ENCODE measurements around the gene PEX26. TPM values are rescaled to one million over a fixed set of nuclear protein-coding genes. Genes with fewer than 3 reads are reported as not detected.
"Not testable (repeated sequence)": the region's sequence is repeated elsewhere in the genome, so short reads cannot be mapped to it uniquely, and the experiment has no call there.

Gene PEX26
- total RNA-seq, 2 experiments from 2014 or later: 65.5 to 67.2 TPM

DNA sequence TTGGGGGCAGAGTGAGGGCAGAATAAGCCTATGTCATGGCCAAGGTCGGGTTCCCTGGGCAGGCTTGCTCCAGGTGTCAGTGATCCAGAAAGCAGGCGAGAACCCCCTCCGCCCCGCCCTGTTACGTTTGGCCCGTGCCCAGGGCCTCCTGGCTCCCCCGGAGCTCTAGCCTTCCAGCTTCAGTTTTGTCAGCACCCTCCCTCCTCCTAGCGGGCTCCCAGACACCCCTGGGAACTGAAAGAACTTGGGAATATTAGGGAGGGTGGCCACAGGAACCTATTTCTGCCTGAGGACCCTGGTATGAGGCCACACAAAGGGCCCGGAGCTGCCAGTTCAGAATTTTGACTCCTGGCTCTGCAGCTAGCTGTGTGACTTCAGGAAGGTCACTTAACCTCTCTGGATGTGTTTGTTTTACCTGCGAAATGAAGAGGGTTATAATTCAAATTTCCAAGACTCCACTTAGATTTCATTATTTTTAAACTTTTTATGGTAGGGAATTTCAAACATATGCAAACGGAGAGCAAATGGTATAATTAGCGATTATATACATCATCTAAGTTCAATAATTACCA is 34.1 kb downstream of the PEX26 start:
- H3K4me3 Mint-ChIP-seq: no peak overlapping the region
- no peak overlapping the region for H3K27ac Mint-ChIP-seq
- peaks cover 10% of the 10 kb centered on the region for H3K36me3 Mint-ChIP-seq
- no peak for DNase-seq
- peaks cover 27% of the 10 kb centered on the region for H3K4me1 Mint-ChIP-seq
- H3K9me3 Mint-ChIP-seq: peaks cover 3% of the 10 kb centered on the region
- H3K27me3 Mint-ChIP-seq: peaks cover 64% of the 10 kb centered on the region

DNA sequence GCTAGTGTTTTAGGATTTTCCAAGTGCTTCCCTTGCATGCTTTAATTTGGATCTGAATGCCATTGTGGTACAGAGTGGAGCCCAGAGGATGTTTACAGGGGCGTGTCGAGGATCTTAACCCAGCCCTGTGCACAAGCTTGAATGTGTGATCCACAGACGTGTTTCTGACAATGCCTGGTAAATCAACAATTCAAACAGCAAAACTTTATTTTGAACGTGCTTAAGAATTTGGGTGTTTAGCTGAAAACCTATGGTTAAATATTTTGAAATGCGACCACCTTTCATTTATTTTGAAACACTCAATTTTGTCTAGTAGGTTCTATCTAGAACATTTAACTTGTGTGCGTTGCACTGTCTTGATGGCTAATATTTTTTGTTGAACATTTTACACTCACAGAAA is 34.6 kb downstream of the PEX26 start:
- Mint-ChIP-seq H3K36me3 (peaks cover 5% of the 10 kb centered on the region), H3K27me3 (peaks cover 58% of the 10 kb centered on the region), H3K9me3 (no peaks in the 10 kb centered on the region), H3K27ac (no peak overlapping the region), H3K4me3 (no peak overlapping the region), H3K4me1 (peaks cover 24% of the 10 kb centered on the region)
- no peak for DNase-seq

DNA sequence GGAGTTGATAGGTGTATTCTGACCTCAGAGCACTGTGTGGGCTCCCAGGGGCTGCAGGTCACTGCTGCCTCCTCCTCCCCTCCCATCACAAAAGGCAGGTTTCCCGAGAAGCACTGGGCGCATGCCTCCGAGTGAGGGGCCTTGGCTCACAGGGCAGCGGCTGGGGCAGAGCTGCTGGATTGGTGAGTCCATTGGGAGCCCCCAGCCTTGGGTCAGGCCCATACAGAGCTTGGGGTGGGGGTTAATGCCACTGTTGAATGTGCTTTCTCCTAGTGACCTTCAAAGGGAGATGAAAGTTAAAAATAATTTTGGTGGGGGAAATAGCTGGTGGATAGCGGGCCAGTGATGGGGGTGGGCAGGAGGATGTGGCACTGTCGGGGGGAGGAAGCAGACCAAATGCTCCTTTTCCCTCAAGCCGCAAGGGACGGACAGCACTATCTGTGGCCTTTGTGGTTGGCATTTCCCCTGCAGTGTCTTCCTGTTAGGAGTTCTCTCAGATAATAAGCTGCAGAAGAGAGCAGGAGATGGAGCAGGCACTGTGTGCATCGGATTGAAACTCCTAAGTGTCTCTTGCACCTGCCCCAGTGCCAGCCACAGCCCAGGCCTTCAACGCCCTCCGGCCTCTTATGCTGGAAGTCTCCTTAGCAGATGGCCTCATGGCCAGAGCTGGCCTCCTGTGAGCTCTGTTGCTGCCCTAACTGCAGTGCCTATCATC is 36.0 kb downstream of the PEX26 start:
- Mint-ChIP-seq H3K4me1 (peaks cover 24% of the 10 kb centered on the region), H3K36me3 (no peaks in the 10 kb centered on the region), H3K27ac (no peak overlapping the region), H3K27me3 (peaks cover 52% of the 10 kb centered on the region), H3K4me3 (no peak overlapping the region), H3K9me3 (no peaks in the 10 kb centered on the region)
- DNase-seq: no peak

DNA sequence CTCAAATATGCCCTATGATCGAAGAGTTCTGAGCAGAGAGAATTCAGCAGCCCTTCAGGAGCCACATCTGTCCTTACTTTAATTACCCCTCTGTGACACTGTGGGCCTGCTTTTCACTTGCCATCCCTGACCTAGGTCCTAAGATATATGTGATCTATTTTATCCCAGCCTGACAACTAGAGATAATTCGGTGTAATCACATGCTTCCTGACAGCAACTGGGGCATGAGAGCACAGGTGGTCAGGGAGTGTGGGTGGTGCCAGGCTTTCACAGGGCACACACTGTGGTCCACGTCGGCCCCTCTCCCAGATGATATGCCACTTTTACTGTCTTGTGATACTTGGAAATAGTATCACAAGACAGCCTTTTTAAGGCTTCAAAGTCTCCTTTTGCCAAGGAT is 36.7 kb downstream of the PEX26 start:
- H3K27ac Mint-ChIP-seq: no peak overlapping the region
- H3K9me3 Mint-ChIP-seq: no peaks in the 10 kb centered on the region
- no peak overlapping the region for H3K4me3 Mint-ChIP-seq
- H3K27me3 Mint-ChIP-seq: peaks cover 45% of the 10 kb centered on the region
- peaks cover 29% of the 10 kb centered on the region for H3K4me1 Mint-ChIP-seq
- no peak for DNase-seq
- no peaks in the 10 kb centered on the region for H3K36me3 Mint-ChIP-seq

DNA sequence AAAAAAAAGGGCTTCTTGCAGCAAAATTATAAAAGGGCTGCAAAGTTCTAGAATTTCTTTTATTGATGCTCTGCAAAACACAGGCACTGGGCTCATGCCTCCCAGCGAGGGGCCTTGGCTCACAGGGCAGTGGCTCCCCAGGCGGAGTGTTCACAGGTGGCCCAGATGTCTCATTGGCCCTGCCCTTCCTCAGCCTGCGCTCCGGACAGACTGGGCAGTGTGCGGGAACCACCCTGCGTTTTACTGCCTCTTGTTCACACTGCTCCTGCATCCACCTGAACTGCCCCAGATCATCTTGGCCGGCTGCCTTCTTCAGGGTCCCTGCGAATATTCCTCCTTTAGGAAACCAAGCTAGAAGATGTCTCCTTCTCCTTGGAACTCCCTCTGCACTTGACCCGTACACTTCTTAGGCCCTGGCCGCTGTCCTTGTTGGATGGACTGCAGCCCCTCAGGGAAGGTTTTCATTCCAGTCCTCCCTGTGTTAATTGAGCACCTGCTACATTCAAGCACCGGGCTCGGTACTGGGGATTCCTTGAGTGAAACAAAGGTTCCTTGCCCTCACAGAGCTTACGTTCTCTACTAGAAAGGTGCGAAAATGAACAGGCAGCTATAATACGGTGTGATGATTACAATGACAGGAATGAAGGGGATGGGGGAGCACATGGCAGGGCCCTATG is 37.3 kb downstream of the PEX26 start:
- Mint-ChIP-seq H3K36me3 (peaks cover under 1% of the 10 kb centered on the region), H3K27me3 (peaks cover 39% of the 10 kb centered on the region), H3K4me1 (peaks cover 29% of the 10 kb centered on the region), H3K9me3 (no peaks in the 10 kb centered on the region), H3K27ac (no peak overlapping the region), H3K4me3 (no peak overlapping the region)
- no peak for DNase-seq

DNA sequence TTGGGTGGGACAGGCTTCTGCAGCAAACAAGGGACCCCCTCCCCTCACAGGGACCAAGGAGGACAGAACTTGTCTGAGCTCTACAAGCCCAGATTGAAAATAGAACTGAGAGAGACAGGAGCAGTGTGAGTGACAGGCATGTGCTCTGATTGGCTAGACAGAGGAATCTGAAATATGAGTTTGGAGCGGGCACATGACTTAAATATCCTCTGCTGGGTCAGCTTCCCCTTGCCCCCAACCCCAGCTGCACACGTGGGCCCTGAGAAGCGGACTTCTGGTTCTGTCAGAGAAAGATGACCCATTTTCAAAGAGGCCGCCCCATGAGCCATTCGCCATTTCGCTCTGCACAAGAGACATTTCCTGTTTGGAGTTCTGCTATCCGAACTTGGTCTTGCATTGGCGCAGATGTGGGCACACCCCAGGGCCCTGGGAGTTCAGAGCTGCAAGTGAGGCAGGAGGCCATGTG is 38.1 kb downstream of the PEX26 start:
- H3K27ac Mint-ChIP-seq: no peak overlapping the region
- H3K4me1 Mint-ChIP-seq: peaks cover 27% of the 10 kb centered on the region
- no peaks in the 10 kb centered on the region for H3K9me3 Mint-ChIP-seq
- H3K27me3 Mint-ChIP-seq: peaks cover 34% of the 10 kb centered on the region
- no peak overlapping the region for H3K4me3 Mint-ChIP-seq
- no peak for DNase-seq
- H3K36me3 Mint-ChIP-seq: peaks cover 3% of the 10 kb centered on the region

DNA sequence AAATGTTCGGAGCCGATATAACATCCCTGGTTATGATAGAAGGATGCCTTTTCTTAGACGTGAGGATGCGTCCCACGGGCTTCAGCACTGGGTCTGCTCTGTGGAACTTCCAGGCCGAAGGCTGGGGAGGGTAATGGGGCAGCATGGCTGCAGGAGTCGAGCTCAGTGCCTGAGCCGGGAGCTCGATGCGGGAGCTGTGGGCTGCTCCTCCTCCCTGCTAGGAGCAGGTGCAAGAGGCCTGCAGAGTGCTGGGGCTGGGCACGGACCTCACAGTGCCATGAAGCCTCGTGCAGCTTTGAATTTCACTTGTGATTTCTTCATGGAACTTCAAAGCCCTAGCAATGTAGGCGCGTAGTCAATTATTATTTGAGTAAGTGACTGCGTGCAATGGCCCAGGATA is 38.8 kb downstream of the PEX26 start:
- H3K27me3 Mint-ChIP-seq: peaks cover 27% of the 10 kb centered on the region
- no peak for DNase-seq
- H3K36me3 Mint-ChIP-seq: peaks cover 3% of the 10 kb centered on the region
- H3K4me1 Mint-ChIP-seq: peaks cover 26% of the 10 kb centered on the region
- H3K4me3 Mint-ChIP-seq: no peak overlapping the region
- H3K27ac Mint-ChIP-seq: no peak overlapping the region
- H3K9me3 Mint-ChIP-seq: no peaks in the 10 kb centered on the region

DNA sequence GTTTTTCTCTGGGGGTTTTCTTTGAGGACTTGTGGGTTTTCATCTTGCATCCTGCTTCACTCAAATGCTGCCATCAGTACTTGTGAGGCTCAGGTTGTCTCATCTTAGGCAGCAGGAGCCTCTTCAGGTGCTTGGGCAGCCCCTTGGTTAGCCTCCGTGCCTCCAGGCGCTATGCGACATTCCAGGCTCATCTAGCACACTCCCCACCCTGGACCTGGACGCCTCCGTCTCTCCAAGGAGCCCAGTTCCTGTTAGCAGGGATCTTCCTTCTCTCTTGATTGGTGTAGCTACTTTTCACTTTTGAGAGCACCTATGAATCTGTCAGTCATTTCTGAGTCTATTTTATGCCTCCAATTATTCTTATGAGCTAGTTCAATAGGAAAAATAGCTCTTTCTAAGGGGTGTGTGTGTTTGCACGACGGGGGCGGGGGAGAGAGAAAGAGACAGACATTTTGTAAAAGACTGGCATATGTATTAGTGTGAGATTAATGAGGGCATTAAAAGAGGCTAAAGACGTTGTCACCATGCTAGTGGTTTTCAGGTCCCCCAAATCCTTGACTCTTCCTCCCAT is 40.6 kb downstream of the PEX26 start:
- Mint-ChIP-seq H3K27me3 (peaks cover 10% of the 10 kb centered on the region), H3K9me3 (no peaks in the 10 kb centered on the region), H3K27ac (no peak overlapping the region), H3K36me3 (peaks cover 3% of the 10 kb centered on the region), H3K4me3 (no peak overlapping the region), H3K4me1 (peaks cover 23% of the 10 kb centered on the region)
- no peak for DNase-seq

DNA sequence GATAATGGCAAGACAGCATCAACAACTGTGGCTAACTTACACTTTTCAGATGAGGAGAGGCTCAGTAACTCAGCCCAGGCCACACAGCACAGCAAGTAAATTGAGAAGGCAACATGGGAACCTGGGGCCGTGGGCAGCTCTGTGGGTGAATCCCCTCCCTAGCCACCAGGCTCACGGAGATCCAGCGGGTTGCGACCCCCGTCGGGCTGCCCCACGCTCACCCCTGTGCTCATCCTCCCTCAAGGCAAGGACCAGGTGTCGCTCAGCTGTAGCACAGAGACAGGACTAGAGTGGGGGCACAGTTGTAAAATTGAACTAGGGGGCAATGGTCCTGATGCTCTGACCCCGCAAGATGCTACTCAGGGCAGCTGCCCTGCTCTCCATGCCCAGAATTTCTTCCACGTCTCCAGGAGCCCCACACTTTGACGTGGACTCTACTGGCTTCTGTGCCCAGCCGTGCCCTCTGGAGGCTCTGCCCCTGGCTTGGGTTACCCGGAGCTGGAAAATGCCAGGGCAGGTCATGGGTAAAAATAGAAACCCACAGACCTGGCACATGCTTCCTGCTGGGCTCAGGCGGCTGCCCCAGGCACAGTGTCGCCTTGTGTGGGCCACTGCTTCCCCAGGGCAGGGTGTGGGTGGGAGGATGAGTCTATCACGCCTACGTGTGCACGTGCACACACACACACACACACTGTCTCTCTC is 41.8 kb downstream of the PEX26 start:
- Mint-ChIP-seq H3K27ac (no peak overlapping the region), H3K4me1 (peaks cover 12% of the 10 kb centered on the region), H3K9me3 (no peaks in the 10 kb centered on the region), H3K27me3 (no peaks in the 10 kb centered on the region), H3K4me3 (no peak overlapping the region), H3K36me3 (peaks cover 3% of the 10 kb centered on the region)
- no peak for DNase-seq

DNA sequence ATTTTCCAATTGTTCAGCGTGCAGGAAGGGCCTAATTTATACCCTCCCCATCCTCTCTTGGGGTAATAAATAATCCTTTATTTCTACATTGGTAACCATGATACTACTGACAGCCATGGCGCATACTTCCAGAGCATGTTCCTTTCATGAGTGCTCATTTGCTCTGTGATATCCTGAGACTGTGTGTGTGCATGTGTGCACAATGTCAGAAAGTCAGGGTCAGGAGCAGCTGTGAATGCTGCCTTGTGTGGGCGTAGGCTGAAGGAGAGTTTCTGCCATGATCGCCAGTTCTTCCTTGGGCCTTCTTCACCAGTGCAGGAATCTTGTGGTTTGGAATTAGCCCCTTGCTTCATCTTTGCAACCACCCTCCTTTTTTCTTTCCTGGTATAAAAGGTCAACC is 43.1 kb downstream of the PEX26 start:
- H3K4me1 Mint-ChIP-seq: peaks cover 12% of the 10 kb centered on the region
- no peaks in the 10 kb centered on the region for H3K27me3 Mint-ChIP-seq
- H3K9me3 Mint-ChIP-seq: no peaks in the 10 kb centered on the region
- no peak overlapping the region for H3K27ac Mint-ChIP-seq
- H3K4me3 Mint-ChIP-seq: no peak overlapping the region
- no peak for DNase-seq
- peaks cover 3% of the 10 kb centered on the region for H3K36me3 Mint-ChIP-seq

DNA sequence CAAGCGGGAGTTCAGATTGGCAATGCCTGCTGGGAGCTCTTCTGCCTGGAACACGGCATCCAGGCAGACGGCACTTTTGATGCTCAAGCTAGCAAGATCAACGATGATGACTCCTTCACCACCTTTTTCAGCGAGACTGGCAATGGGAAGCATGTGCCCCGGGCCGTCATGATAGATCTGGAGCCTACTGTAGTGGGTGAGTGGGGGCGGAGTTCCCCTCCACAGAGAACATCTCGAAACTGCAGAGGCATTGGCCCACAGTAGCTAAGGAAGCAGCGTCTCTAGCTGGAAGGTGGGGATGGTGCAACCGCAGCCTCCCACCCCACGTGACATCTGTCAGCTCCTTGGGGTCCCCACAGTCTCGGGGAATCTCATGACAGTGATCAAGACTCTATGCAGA is 43.7 kb downstream of the PEX26 start:
- no peaks in the 10 kb centered on the region for H3K27me3 Mint-ChIP-seq
- H3K4me1 Mint-ChIP-seq: peaks cover 12% of the 10 kb centered on the region
- no peak overlapping the region for H3K27ac Mint-ChIP-seq
- peaks cover 3% of the 10 kb centered on the region for H3K36me3 Mint-ChIP-seq
- H3K4me3 Mint-ChIP-seq: no peak overlapping the region
- no peak for DNase-seq
- no peaks in the 10 kb centered on the region for H3K9me3 Mint-ChIP-seq

DNA sequence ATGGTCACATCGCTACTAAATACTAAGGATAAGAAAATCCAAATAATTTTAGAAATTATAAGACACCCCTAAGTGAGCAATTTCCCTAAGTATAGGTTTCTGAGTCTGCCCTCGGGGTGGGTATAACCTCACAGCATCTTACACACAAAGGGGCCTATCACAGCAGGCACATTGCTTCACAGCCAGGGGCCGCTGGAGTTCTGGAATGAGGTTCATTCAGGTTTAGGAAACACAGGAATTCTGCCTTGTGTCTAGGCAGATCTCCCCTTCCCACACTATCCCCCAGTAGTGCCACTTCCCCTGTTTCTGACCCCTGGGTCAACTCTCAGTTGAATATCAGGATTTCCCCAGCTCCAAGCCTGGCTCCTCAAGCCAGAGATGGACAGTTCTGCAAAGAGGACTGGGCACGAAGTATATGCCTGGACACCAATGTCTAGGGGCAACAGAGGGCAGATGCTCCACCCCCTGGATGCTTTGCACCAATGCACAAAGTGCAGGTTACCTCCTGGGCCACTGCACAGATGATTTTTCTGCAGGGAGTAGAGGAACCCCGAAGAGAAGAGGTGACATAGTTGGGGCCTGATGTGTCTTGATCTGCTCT is 44.3 kb downstream of the PEX26 start:
- Mint-ChIP-seq H3K36me3 (peaks cover 3% of the 10 kb centered on the region), H3K27ac (no peak overlapping the region), H3K4me3 (no peak overlapping the region), H3K27me3 (no peaks in the 10 kb centered on the region), H3K4me1 (peaks cover 12% of the 10 kb centered on the region), H3K9me3 (no peaks in the 10 kb centered on the region)
- no peak for DNase-seq

DNA sequence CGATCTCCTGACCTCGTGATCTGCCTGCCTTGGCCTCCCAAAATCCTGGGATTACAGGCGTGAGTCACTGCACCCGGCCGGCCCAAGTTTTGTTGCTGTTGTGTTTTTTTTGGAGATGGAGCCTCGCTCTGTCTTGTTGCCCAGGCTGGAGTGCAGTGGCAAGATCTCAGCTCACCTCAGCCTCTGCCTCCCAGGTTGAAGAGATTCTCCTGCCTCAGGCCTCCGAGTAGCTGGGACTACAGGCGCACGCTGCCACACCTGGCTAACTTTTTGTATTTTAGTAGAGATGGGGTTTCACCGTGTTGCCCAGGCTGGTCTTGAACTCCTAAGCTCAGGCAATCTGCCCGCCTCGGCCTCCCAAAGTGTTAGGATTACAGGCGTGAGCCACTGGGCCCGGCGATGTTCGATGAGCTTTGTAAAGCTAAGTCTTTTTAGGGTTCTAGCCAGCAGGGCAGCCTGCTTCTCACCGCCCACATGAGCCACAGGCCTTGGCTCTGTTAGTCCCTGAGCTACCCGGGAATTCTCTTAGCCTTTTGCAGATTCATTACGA is 45.8 kb downstream of the PEX26 start:
- not testable (repeated sequence) for H3K27me3 Mint-ChIP-seq

DNA sequence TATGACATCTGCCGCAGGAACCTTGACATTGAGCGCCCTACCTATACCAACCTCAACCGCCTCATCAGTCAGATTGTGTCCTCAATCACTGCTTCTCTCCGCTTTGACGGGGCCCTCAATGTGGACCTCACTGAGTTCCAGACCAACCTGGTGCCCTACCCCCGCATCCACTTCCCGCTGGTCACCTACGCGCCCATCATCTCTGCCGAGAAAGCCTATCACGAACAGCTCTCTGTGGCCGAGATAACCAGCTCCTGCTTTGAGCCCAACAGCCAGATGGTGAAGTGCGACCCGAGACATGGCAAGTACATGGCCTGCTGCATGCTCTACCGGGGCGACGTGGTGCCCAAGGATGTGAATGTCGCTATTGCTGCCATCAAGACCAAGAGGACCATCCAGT is 48.8 kb downstream of the PEX26 start:
- H3K27me3 Mint-ChIP-seq: no peaks in the 10 kb centered on the region
- no peak overlapping the region for H3K4me3 Mint-ChIP-seq
- no peak for DNase-seq
- H3K4me1 Mint-ChIP-seq: no peaks in the 10 kb centered on the region
- H3K27ac Mint-ChIP-seq: no peak overlapping the region
- peaks cover under 1% of the 10 kb centered on the region for H3K36me3 Mint-ChIP-seq
- H3K9me3 Mint-ChIP-seq: no peaks in the 10 kb centered on the region

More for the DNA sequence above, 45.8 kb downstream of the PEX26 start:
- H3K36me3 Mint-ChIP-seq, H3K27ac Mint-ChIP-seq, H3K9me3 Mint-ChIP-seq, H3K4me3 Mint-ChIP-seq, DNase-seq: not testable (repeated sequence)
- peaks cover 12% of the 10 kb centered on the region for H3K4me1 Mint-ChIP-seq

All from activated naive CD8-positive, alpha-beta T cell treated with anti-CD3 and anti-CD28 coated beads for 36 hours (primary cell).